GM18870 (cell line): Measurements from ENCODE around the gene P4HA3.

Experiments
- ATAC-seq: cut with Tn5 transposase; IDR thresholded peaks from one replicate; pipeline ENCODE4 v1.9.1; 2021; ENCODE audit warnings: moderate library complexity; ENCODE audit not compliant: unreplicated experiment

P4HA3 gene

GRCh38 chr11:74268456-74268855 is 43.0 kb downstream of the P4HA3 start:
- no peak for ATAC-seq

- no peak for ATAC-seq
Observed at GRCh38 chr11:74267014-74267413, 44.4 kb downstream of the P4HA3 start.

GRCh38 chr11:74265256-74265655 is 46.2 kb downstream of the P4HA3 start:
- no peak for ATAC-seq

GRCh38 chr11:74262725-74263124 is 48.7 kb downstream of the P4HA3 start:
- no peak for ATAC-seq

- no peak for ATAC-seq
Observed at GRCh38 chr11:74257959-74258553, 53.4 kb downstream of the P4HA3 start.

- no peak for ATAC-seq
Observed at GRCh38 chr11:74256378-74257133, 54.9 kb downstream of the P4HA3 start.

GRCh38 chr11:74255741-74256375 is 55.6 kb downstream of the P4HA3 start:
- ATAC-seq, result no peak

- ATAC-seq, result no peak
Observed at GRCh38 chr11:74253361-74253760, 58.1 kb downstream of the P4HA3 start.

GRCh38 chr11:74249496-74249895 is 61.9 kb downstream of the P4HA3 start:
- no peak for ATAC-seq

- no peak for ATAC-seq
Observed at GRCh38 chr11:74248469-74248868, 63.0 kb downstream of the P4HA3 start.

GRCh38 chr11:74238243-74238642 is 73.2 kb downstream of the P4HA3 start:
- ATAC-seq, result no peak

GRCh38 chr11:74237541-74237940 is 73.9 kb downstream of the P4HA3 start:
- ATAC-seq, result no peak

- no peak for ATAC-seq
Observed at GRCh38 chr11:74235121-74235520, 76.3 kb downstream of the P4HA3 start.

- no peak for ATAC-seq
Observed at GRCh38 chr11:74233683-74234082, 77.8 kb downstream of the P4HA3 start.

GRCh38 chr11:74232311-74232950 is 79.0 kb downstream of the P4HA3 start:
- ATAC-seq, result no peak

- no peak for ATAC-seq
Observed at GRCh38 chr11:74226907-74227306, 84.5 kb downstream of the P4HA3 start.

GRCh38 chr11:74225565-74225964 is 85.9 kb downstream of the P4HA3 start:
- no peak for ATAC-seq

- ATAC-seq, result no peak
Observed at GRCh38 chr11:74221816-74222215, 89.6 kb downstream of the P4HA3 start.

- ATAC-seq, result no peak
Observed at GRCh38 chr11:74220376-74220775, 91.1 kb downstream of the P4HA3 start.
